H9 (cell line): ENCODE data around the gene PGM2. TPM values are rescaled to one million over a fixed set of nuclear protein-coding genes. Genes with fewer than 3 reads are reported as not detected.

Experiments
- DNase-seq: peaks from one replicate; pipeline ENCODE4 v3.0.0-alpha.2; 2017
- H2AFZ ChIP-seq: one replicate; pipeline ENCODE4 v1.6.1; 2013; ENCODE audit warnings: mild to moderate bottlenecking, low read length, control low read depth, moderate library complexity
- H2AK5ac ChIP-seq: 2 replicates; pipeline ENCODE4 v1.6.1; 2013; ENCODE audit warnings: low read length, control low read depth, mixed read lengths; ENCODE audit not compliant: insufficient read length
- H2BK120ac ChIP-seq: one replicate; pipeline ENCODE4 v1.6.1; 2013; ENCODE audit warnings: low read depth, mild to moderate bottlenecking, low read length, control low read depth, inconsistent platforms; ENCODE audit not compliant: poor library complexity, severe bottlenecking
- H2BK12ac ChIP-seq: 2 replicates; pipeline ENCODE4 v1.6.1; 2013; ENCODE audit warnings: low read length, control low read depth, mixed read lengths, low read depth; ENCODE audit not compliant: insufficient read length
- H2BK15ac ChIP-seq: 2 replicates; pipeline ENCODE4 v1.6.1; 2013; ENCODE audit warnings: low read depth, low read length, control low read depth
- H2BK20ac ChIP-seq: one replicate; pipeline ENCODE4 v1.6.1; 2013; ENCODE audit warnings: low read depth, mild to moderate bottlenecking, low read length, control low read depth, inconsistent platforms; ENCODE audit not compliant: poor library complexity, severe bottlenecking
- H2BK5ac ChIP-seq: 2 replicates; pipeline ENCODE4 v1.6.1; 2013; ENCODE audit warnings: low read length, control low read depth, mixed read lengths; ENCODE audit not compliant: insufficient read length
- H3K14ac ChIP-seq: 2 replicates; pipeline ENCODE4 v1.6.1; 2013; ENCODE audit warnings: low read length, control low read depth; ENCODE audit not compliant: insufficient read depth
- H3K18ac ChIP-seq: 2 replicates; pipeline ENCODE4 v1.6.1; 2013; ENCODE audit warnings: low read depth, mild to moderate bottlenecking, mixed read lengths, low read length, control low read depth; ENCODE audit not compliant: insufficient read length
- H3K23ac ChIP-seq: 2 replicates; pipeline ENCODE4 v1.6.1; 2013; ENCODE audit warnings: low read length, control low read depth, mixed read lengths, low read depth; ENCODE audit not compliant: insufficient read length
- H3K23me2 ChIP-seq: 2 replicates; pipeline ENCODE4 v1.6.1; 2013; ENCODE audit warnings: low read depth, mild to moderate bottlenecking, mixed read lengths, low read length, control low read depth; ENCODE audit not compliant: insufficient read length, poor library complexity, severe bottlenecking
- H3K27ac ChIP-seq: 2 replicates; pipeline ENCODE4 v1.5.1; 2013; ENCODE audit warnings: low read length, control low read depth, mixed read lengths, low read depth; ENCODE audit not compliant: insufficient read length
- H3K27me3 ChIP-seq: 2 replicates; pipeline ENCODE4 v1.6.1; 2013; ENCODE audit warnings: low read length, control low read depth, inconsistent platforms; ENCODE audit not compliant: insufficient read depth
- H3K4ac ChIP-seq: 2 replicates; pipeline ENCODE4 v1.6.1; 2013; ENCODE audit warnings: low read depth, mild to moderate bottlenecking, control low read depth, inconsistent platforms, low read length, moderate library complexity
- H3K4me1 ChIP-seq: 2 replicates; pipeline ENCODE4 v1.6.1; 2013; ENCODE audit warnings: low read length, control low read depth, inconsistent platforms; ENCODE audit not compliant: insufficient read depth
- H3K4me2 ChIP-seq: 2 replicates; pipeline ENCODE4 v1.6.1; 2013; ENCODE audit warnings: low read length, control low read depth, mixed read lengths; ENCODE audit not compliant: insufficient read length, insufficient read depth
- H3K56ac ChIP-seq: 2 replicates; pipeline ENCODE4 v1.6.1; 2013; ENCODE audit warnings: low read depth, mild to moderate bottlenecking, mixed read lengths, low read length, control low read depth; ENCODE audit not compliant: insufficient read length
- H3K79me1 ChIP-seq: 2 replicates; pipeline ENCODE4 v1.6.1; 2013; ENCODE audit warnings: low read depth, mild to moderate bottlenecking, moderate library complexity, low read length, control low read depth, inconsistent platforms; ENCODE audit not compliant: insufficient read depth, poor library complexity, severe bottlenecking
- H3K79me2 ChIP-seq: 2 replicates; pipeline ENCODE4 v1.6.1; 2013; ENCODE audit warnings: low read length, control low read depth, inconsistent platforms; ENCODE audit not compliant: insufficient read depth
- H3K9ac ChIP-seq: 2 replicates; pipeline ENCODE4 v1.6.1; 2013; ENCODE audit warnings: low read length, control low read depth, mixed read lengths; ENCODE audit not compliant: insufficient read length; ENCODE audit errors: extremely low read depth
- H3K9me3 ChIP-seq: one replicate; pipeline ENCODE4 v1.6.1; 2013; ENCODE audit warnings: low read depth, low read length, inconsistent platforms; ENCODE audit not compliant: control insufficient read depth
- H3T11ph ChIP-seq: one replicate; pipeline ENCODE4 v1.6.1; 2013; ENCODE audit warnings: mild to moderate bottlenecking, low read length, control low read depth, inconsistent platforms
- H4K20me1 ChIP-seq: one replicate; pipeline ENCODE4 v1.6.1; 2013; ENCODE audit not compliant: control insufficient read depth, insufficient read length, insufficient read depth
- H4K5ac ChIP-seq: 2 replicates; pipeline ENCODE4 v1.6.1; 2013; ENCODE audit warnings: low read depth, mild to moderate bottlenecking, mixed read lengths, low read length, control low read depth; ENCODE audit not compliant: insufficient read length
- H4K8ac ChIP-seq: replicated peaks from 2 replicates; pipeline ENCODE4 v1.6.1; 2013; ENCODE audit warnings: low read length, control low read depth, mixed read lengths, low read depth; ENCODE audit not compliant: insufficient read length
- H4K91ac ChIP-seq: 2 replicates; pipeline ENCODE4 v1.6.1; 2013; ENCODE audit warnings: low read depth, mild to moderate bottlenecking, moderate library complexity, mixed read lengths, low read length, control low read depth; ENCODE audit not compliant: insufficient read length
- H3K27ac Mint-ChIP-seq, 3 experiments: 2 replicates in 2 of 3; 3 replicates in 1 of 3; pipeline ENCODE4 v1.8.0; 2020 to 2021; ENCODE audit warnings: mixed read lengths in 3 of 3, mild to moderate bottlenecking in 1 of 3, moderate library complexity in 1 of 3
- H3K27me3 Mint-ChIP-seq: 2 replicates; pipeline ENCODE4 v1.8.0; 2021; ENCODE audit warnings: low read depth, mild to moderate bottlenecking, moderate library complexity, mixed read lengths
- H3K36me3 Mint-ChIP-seq, 3 experiments: 2 replicates in 2 of 3; 3 replicates in 1 of 3; pipeline ENCODE4 v1.8.0; 2020 to 2021; ENCODE audit warnings: low read depth in 3 of 3, mixed read lengths in 3 of 3; ENCODE audit not compliant: insufficient read depth in 1 of 3
- H3K4me1 Mint-ChIP-seq, 2 experiments: 2 replicates each; pipeline ENCODE4 v1.8.0; 2020; ENCODE audit warnings: mixed read lengths in 2 of 2
- H3K4me3 Mint-ChIP-seq, 2 experiments: 2 replicates in 1 of 2; 3 replicates in 1 of 2; pipeline ENCODE4 v1.8.0; 2020 to 2021; ENCODE audit warnings: mild to moderate bottlenecking in 2 of 2, mixed read lengths in 2 of 2, moderate library complexity in 1 of 2
- H3K9me3 Mint-ChIP-seq, 2 experiments: 2 replicates in 1 of 2; 3 replicates in 1 of 2; pipeline ENCODE4 v1.8.0; 2020; ENCODE audit warnings: mild to moderate bottlenecking in 2 of 2, mixed read lengths in 2 of 2, moderate library complexity in 1 of 2
- WGBS: extraction: QIAGEN DNeasy Blood & Tissue Kit; methylation state at CpG from one replicate; pipeline ENCODE4 v1.1.7; 2013; ENCODE audit warnings: missing lambda C conversion rate, low lambda C conversion rate, mixed read lengths; ENCODE audit not compliant: insufficient read length; ENCODE audit errors: extremely low coverage; 5-methylcytosine and 5-hydroxymethylcytosine counted together
- total RNA-seq: library from RNA; stranded (reverse); gene quantifications from 2 replicates; pipeline ENCODE4 v1.2.1, GENCODE V29; 2021
- TF ChIP-seq, protein P1 (sequence below): fragments of 200-600 bp; sonication (generic); conservative IDR thresholded peaks from 3 replicates; pipeline ENCODE4 v1.8.0; 2021; ENCODE audit warnings: antibody characterized with exemption, mild to moderate bottlenecking

The PGM2 gene
- total RNA-seq, 1 experiment from 2014 or later, result 26.6 TPM

DNA sequence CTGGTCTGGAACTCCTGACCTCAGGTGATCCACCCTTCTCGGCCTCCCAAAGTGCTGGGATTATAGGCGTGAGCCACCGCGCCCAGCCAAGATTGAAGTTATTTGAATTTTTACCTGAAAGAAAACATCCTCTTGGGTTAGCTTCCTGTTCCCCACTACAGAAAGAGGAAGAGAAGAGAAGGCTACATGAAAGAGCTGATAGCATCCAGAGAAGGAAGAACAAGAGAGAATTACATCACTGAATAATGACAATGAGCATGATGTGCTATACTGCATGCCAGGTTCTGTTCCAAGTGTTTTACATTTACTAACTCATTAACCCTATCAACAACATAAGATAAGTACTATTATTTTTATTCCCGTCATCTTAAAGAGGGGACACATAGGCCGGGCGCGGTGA, 52.9 kb downstream of the PGM2 start:
- Mint-ChIP-seq H3K27me3 (no peaks in the 10 kb centered on the region), H3K36me3 (no peaks in the 10 kb centered on the region; a peak in 1 of 7 replicates), H3K27ac (no peak overlapping the region), H3K4me3 (no peak overlapping the region), H3K4me1 (peaks cover 2 to 5% of the 10 kb centered on the region in 2 experiments; a peak in 2 of 4 replicates), H3K9me3 (no peaks in the 10 kb centered on the region)
- H3K79me1 ChIP-seq, result no peaks in the 10 kb centered on the region
- H2BK20ac ChIP-seq, result no peak overlapping the region
- no peak for DNase-seq
- H4K91ac ChIP-seq, result no peak overlapping the region
- no peak overlapping the region for H2BK15ac ChIP-seq
- no peaks in the 10 kb centered on the region for H3K9me3 ChIP-seq
- no peak overlapping the region for H2BK120ac ChIP-seq
- no peak overlapping the region for H4K5ac ChIP-seq
- no peak overlapping the region for H3T11ph ChIP-seq
- H3K9ac ChIP-seq, result no peak overlapping the region
- H4K20me1 ChIP-seq, result no peaks in the 10 kb centered on the region
- H3K18ac ChIP-seq, result no peak overlapping the region
- H3K14ac ChIP-seq, result no peak overlapping the region
- H3K4me1 ChIP-seq, result no peaks in the 10 kb centered on the region
- H3K23me2 ChIP-seq, result no peaks in the 10 kb centered on the region
- TF ChIP-seq, protein P1, sequence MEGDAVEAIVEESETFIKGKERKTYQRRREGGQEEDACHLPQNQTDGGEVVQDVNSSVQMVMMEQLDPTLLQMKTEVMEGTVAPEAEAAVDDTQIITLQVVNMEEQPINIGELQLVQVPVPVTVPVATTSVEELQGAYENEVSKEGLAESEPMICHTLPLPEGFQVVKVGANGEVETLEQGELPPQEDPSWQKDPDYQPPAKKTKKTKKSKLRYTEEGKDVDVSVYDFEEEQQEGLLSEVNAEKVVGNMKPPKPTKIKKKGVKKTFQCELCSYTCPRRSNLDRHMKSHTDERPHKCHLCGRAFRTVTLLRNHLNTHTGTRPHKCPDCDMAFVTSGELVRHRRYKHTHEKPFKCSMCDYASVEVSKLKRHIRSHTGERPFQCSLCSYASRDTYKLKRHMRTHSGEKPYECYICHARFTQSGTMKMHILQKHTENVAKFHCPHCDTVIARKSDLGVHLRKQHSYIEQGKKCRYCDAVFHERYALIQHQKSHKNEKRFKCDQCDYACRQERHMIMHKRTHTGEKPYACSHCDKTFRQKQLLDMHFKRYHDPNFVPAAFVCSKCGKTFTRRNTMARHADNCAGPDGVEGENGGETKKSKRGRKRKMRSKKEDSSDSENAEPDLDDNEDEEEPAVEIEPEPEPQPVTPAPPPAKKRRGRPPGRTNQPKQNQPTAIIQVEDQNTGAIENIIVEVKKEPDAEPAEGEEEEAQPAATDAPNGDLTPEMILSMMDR, result no peak
- H3K4ac ChIP-seq, result no peak overlapping the region
- H2BK12ac ChIP-seq, result no peak overlapping the region
- no peak overlapping the region for H3K4me2 ChIP-seq
- whole genome bisulfite sequencing, result no CpG with 5 or more reads among the region's 8 CpGs
- H2BK5ac ChIP-seq, result no peak overlapping the region
- no peak overlapping the region for H4K8ac ChIP-seq
- H3K23ac ChIP-seq, result no peak overlapping the region
- no peaks in the 10 kb centered on the region for H3K79me2 ChIP-seq
- no peaks in the 10 kb centered on the region for H3K27me3 ChIP-seq
- no peak overlapping the region for H2AK5ac ChIP-seq
- H2AFZ ChIP-seq, result no peak overlapping the region
- no peak overlapping the region for H3K27ac ChIP-seq
- no peak overlapping the region for H3K56ac ChIP-seq
